ENCODE measurements around the gene UTRN. TPM values are rescaled to one million over a fixed set of nuclear protein-coding genes. Genes with fewer than 3 reads are reported as not detected.

UTRN gene
- total RNA-seq, 1 donor from 2014 or later, result 54.6 TPM

- no peak overlapping the region for H3K4me3 Mint-ChIP-seq (ENCODE audit: low read depth)
- H3K36me3 Mint-ChIP-seq (ENCODE audit: low read depth), result no peaks in the 10 kb centered on the region
- no peak overlapping the region for H3K27ac Mint-ChIP-seq
- no peaks in the 10 kb centered on the region for H3K9me3 Mint-ChIP-seq
- intact Hi-C loops (cut with micrococcal nuclease), result no loop called here
- DNase-seq (ENCODE audit: low spot score), result no peak
- H3K27me3 Mint-ChIP-seq (ENCODE audit: low read depth), result peaks cover 4% of the 10 kb centered on the region
- H3K4me1 Mint-ChIP-seq (ENCODE audit: low read depth), result peaks cover 15% of the 10 kb centered on the region
Measured at GRCh38 chr6:144321839-144322591, 36.9 kb downstream of the UTRN start.

GRCh38 chr6:144325232-144325631, 40.1 kb downstream of the UTRN start:
- H3K27ac Mint-ChIP-seq, result no peak overlapping the region
- no peaks in the 10 kb centered on the region for H3K36me3 Mint-ChIP-seq (ENCODE audit: low read depth)
- DNase-seq (ENCODE audit: low spot score), result no peak
- H3K4me1 Mint-ChIP-seq (ENCODE audit: low read depth), result peaks cover 9% of the 10 kb centered on the region
- intact Hi-C loops (cut with micrococcal nuclease), result no loop called here
- H3K4me3 Mint-ChIP-seq (ENCODE audit: low read depth), result no peak overlapping the region
- H3K27me3 Mint-ChIP-seq (ENCODE audit: low read depth), result peaks cover 4% of the 10 kb centered on the region
- H3K9me3 Mint-ChIP-seq, result no peaks in the 10 kb centered on the region

- Mint-ChIP-seq H3K9me3 (no peaks in the 10 kb centered on the region), H3K27me3 (ENCODE audit: low read depth) (peaks cover 4% of the 10 kb centered on the region), H3K36me3 (ENCODE audit: low read depth) (no peaks in the 10 kb centered on the region), H3K27ac (no peak overlapping the region), H3K4me1 (ENCODE audit: low read depth) (peaks cover 2% of the 10 kb centered on the region), H3K4me3 (ENCODE audit: low read depth) (no peak overlapping the region)
- no peak for DNase-seq (ENCODE audit: low spot score)
- intact Hi-C loops (cut with micrococcal nuclease), result no loop called here
Measured at GRCh38 chr6:144326393-144326792, 41.3 kb downstream of the UTRN start.

- H3K4me1 Mint-ChIP-seq (ENCODE audit: low read depth), result peaks cover 3% of the 10 kb centered on the region
- no peaks in the 10 kb centered on the region for H3K36me3 Mint-ChIP-seq (ENCODE audit: low read depth)
- intact Hi-C loops (cut with micrococcal nuclease), result no loop called here
- H3K4me3 Mint-ChIP-seq (ENCODE audit: low read depth), result no peak overlapping the region
- no peaks in the 10 kb centered on the region for H3K9me3 Mint-ChIP-seq
- peaks cover 4% of the 10 kb centered on the region for H3K27me3 Mint-ChIP-seq (ENCODE audit: low read depth)
- DNase-seq (ENCODE audit: low spot score), result no peak
- H3K27ac Mint-ChIP-seq, result no peak overlapping the region
Measured at GRCh38 chr6:144327081-144327480, 41.9 kb downstream of the UTRN start.

GRCh38 chr6:144330017-144330987, 45.2 kb downstream of the UTRN start:
- Mint-ChIP-seq H3K36me3 (ENCODE audit: low read depth) (no peaks in the 10 kb centered on the region), H3K27me3 (ENCODE audit: low read depth) (no peaks in the 10 kb centered on the region), H3K4me1 (ENCODE audit: low read depth) (peaks cover 23% of the 10 kb centered on the region), H3K4me3 (ENCODE audit: low read depth) (no peak overlapping the region), H3K9me3 (no peaks in the 10 kb centered on the region), H3K27ac (no peak overlapping the region)
- DNase-seq (ENCODE audit: low spot score), result no peak
- intact Hi-C loops (cut with micrococcal nuclease), result no loop called here

- Mint-ChIP-seq H3K36me3 (ENCODE audit: low read depth) (no peaks in the 10 kb centered on the region), H3K4me1 (ENCODE audit: low read depth) (peaks cover 32% of the 10 kb centered on the region), H3K27ac (no peak overlapping the region), H3K9me3 (no peaks in the 10 kb centered on the region), H3K27me3 (ENCODE audit: low read depth) (no peaks in the 10 kb centered on the region), H3K4me3 (ENCODE audit: low read depth) (no peak overlapping the region)
- intact Hi-C loops (cut with micrococcal nuclease), result no loop called here
- no peak for DNase-seq (ENCODE audit: low spot score)
Measured at GRCh38 chr6:144331491-144331969, 46.4 kb downstream of the UTRN start.

GRCh38 chr6:144332177-144332576, 47.0 kb downstream of the UTRN start:
- Mint-ChIP-seq H3K4me3 (ENCODE audit: low read depth) (no peak overlapping the region), H3K9me3 (no peaks in the 10 kb centered on the region), H3K27me3 (ENCODE audit: low read depth) (no peaks in the 10 kb centered on the region), H3K4me1 (ENCODE audit: low read depth) (peaks cover 36% of the 10 kb centered on the region), H3K27ac (no peak overlapping the region), H3K36me3 (ENCODE audit: low read depth) (no peaks in the 10 kb centered on the region)
- DNase-seq (ENCODE audit: low spot score), result no peak
- intact Hi-C loops (cut with micrococcal nuclease), result no loop called here

GRCh38 chr6:144334150-144334708, 49.1 kb downstream of the UTRN start:
- H3K9me3 Mint-ChIP-seq, result no peaks in the 10 kb centered on the region
- H3K27me3 Mint-ChIP-seq (ENCODE audit: low read depth), result no peaks in the 10 kb centered on the region
- peaks cover 46% of the 10 kb centered on the region for H3K4me1 Mint-ChIP-seq (ENCODE audit: low read depth)
- intact Hi-C loops (cut with micrococcal nuclease), result loop anchor here (1.0 to 2.0 kb wide), 2 partner anchors 10 to 23 kb away; no protein-coding TSS in a partner anchor
- DNase-seq (ENCODE audit: low spot score), result peak; percentile 54
- H3K27ac Mint-ChIP-seq, result peak overlapping the region; percentile 71
- H3K4me3 Mint-ChIP-seq (ENCODE audit: low read depth), result peak overlapping the region; percentile 75
- H3K36me3 Mint-ChIP-seq (ENCODE audit: low read depth), result no peaks in the 10 kb centered on the region

Other genes starting within 250 kb of the UTRN start
- gene SF3B5, start 189.8 kb upstream of the UTRN start, total RNA-seq, result 207 and 208 TPM in 2 replicates
- 19.2 and 19.7 TPM in 2 replicates for gene STX11, start 134.8 kb upstream of the UTRN start, total RNA-seq

Measured in activated T-helper 2 cell treated with anti-CD3 and anti-CD28 coated beads, Interferon-gamma antibody, Interleukin-2, Interleukin-4, amounts not matched to agents 10 μg/mL and 5 μg/mL and 100 μg/mL, durations not matched to agents 14 hours and 24 hours and 36 hours (primary cell).